Activated B cell treated with CpG ODN at 0.5 μM for 24 hours (primary cell): ENCODE data around the gene CACNA1I. TPM values are rescaled to one million over a fixed set of nuclear protein-coding genes. Genes with fewer than 3 reads are reported as not detected.

Source experiments
- ATAC-seq: fragments of 200-7000 bp; cut with Tn5 transposase; one replicate; pipeline ENCODE4 v1.10.0; 2021; ENCODE audit warnings: low read depth, mild to moderate bottlenecking, moderate library complexity
- CTCF ChIA-PET: fragments of 350-600 bp; sonication (Branson Sonifier 250); formaldehyde crosslinking; loops from one replicate; lab custom pipeline; 2021; ENCODE audit warnings: antibody characterized with exemption; lab: Charles Lee
- POLR2A ChIA-PET: fragments of 350-600 bp; sonication (Branson Sonifier 250); formaldehyde crosslinking; loops from one replicate; lab custom pipeline; 2021; ENCODE audit warnings: antibody characterized with exemption; lab: Charles Lee
- DNase-seq: peaks from one replicate; pipeline ENCODE4 v3.0.0; 2022
- H3K27ac Mint-ChIP-seq: one replicate; pipeline ENCODE4 v1.8.0; 2020; ENCODE audit warnings: mixed read lengths
- H3K27me3 Mint-ChIP-seq: one replicate; pipeline ENCODE4 v1.8.0; 2021; ENCODE audit warnings: mixed read lengths
- H3K36me3 Mint-ChIP-seq: one replicate; pipeline ENCODE4 v1.8.0; 2021; ENCODE audit warnings: low read depth, mixed read lengths
- H3K4me1 Mint-ChIP-seq: one replicate; pipeline ENCODE4 v1.8.0; 2021; ENCODE audit warnings: mixed read lengths
- H3K4me3 Mint-ChIP-seq: one replicate; pipeline ENCODE4 v1.8.0; 2020; ENCODE audit warnings: mild to moderate bottlenecking, mixed read lengths
- H3K9me3 Mint-ChIP-seq: one replicate; pipeline ENCODE4 v1.8.0; 2020; ENCODE audit warnings: mixed read lengths
- CTCF ChIP-seq: fragments of 200-600 bp; IDR thresholded peaks from one replicate; pipeline ENCODE4 v1.8.0; 2022; ENCODE audit warnings: antibody characterized with exemption, mild to moderate bottlenecking
- intact Hi-C: fragments of 100-400 bp; cut with micrococcal nuclease; formaldehyde crosslinking; loops from one replicate; pipeline ENCODE4 v1.15.1; 2024
- total RNA-seq: library from RNA; stranded (reverse); gene quantifications from 2 replicates; pipeline ENCODE4 v1.2.3, GENCODE V29; 2022

Gene CACNA1I
- total RNA-seq, 1 donor from 2014 or later = not detected

DNA sequence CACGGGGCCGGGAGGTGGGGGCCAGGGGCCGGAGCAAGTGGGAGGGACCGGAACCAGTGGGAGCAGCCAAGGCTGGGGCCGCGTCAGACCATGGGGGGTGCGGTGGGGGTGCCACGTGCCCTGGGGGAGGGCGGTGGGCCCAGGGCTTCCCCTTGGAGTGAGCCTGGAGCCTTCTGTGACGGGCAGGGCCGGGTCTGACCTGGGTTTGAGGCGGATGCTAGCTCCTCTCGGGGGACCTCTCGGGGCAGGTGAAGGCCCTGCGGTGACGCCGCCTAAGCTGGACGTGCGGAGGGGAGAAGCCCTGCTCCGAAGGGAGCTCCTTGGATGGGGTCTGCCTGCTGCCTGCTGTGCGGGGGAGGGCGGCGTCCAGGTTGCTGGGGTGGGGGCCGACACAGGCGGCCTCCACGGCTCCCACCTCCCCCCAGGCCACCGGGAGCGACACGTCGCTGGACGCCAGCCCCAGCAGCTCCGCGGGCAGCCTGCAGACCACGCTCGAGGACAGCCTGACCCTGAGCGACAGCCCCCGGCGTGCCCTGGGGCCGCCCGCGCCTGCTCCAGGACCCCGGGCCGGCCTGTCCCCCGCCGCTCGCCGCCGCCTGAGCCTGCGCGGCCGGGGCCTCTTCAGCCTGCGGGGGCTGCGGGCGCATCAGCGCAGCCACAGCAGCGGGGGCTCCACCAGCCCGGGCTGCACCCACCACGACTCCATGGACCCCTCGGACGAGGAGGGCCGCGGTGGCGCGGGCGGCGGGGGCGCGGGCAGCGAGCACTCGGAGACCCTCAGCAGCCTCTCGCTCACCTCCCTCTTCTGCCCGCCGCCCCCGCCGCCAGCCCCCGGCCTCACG, 115.0 kb downstream of the CACNA1I start:
- H3K9me3 Mint-ChIP-seq = no peaks in the 10 kb centered on the region
- intact Hi-C loops = no loop called here
- DNase-seq = no peak
- TF ChIP-seq CTCF = no peak
- no peaks in the 10 kb centered on the region for H3K36me3 Mint-ChIP-seq
- H3K4me1 Mint-ChIP-seq = peaks cover 9% of the 10 kb centered on the region
- H3K27me3 Mint-ChIP-seq = peaks cover 42% of the 10 kb centered on the region
- ChIA-PET POLR2A (interaction anchor here (0.6 kb wide), 1 partner anchor 135 kb away, joined by 3 read pairs; no protein-coding TSS in a partner anchor), CTCF (no interaction called here)
- no peak overlapping the region for H3K27ac Mint-ChIP-seq
- ATAC-seq = no peak
- no peak overlapping the region for H3K4me3 Mint-ChIP-seq

- peaks cover 15% of the 10 kb centered on the region for H3K4me1 Mint-ChIP-seq
- H3K9me3 Mint-ChIP-seq = no peaks in the 10 kb centered on the region
- no peak overlapping the region for H3K27ac Mint-ChIP-seq
- POLR2A ChIA-PET = no interaction called here
- H3K36me3 Mint-ChIP-seq = no peaks in the 10 kb centered on the region
- intact Hi-C loops = no loop called here
- ATAC-seq (no peak), DNase-seq (no peak)
- peak overlapping the region; percentile 38 for H3K4me3 Mint-ChIP-seq
- TF ChIP-seq CTCF = no peak
- CTCF ChIA-PET = no interaction called here
- H3K27me3 Mint-ChIP-seq = peaks cover 48% of the 10 kb centered on the region
Measured at GRCh38 chr22:39686178-39686620, 115.6 kb downstream of the CACNA1I start.

- no peak overlapping the region for H3K27ac Mint-ChIP-seq
- no peaks in the 10 kb centered on the region for H3K36me3 Mint-ChIP-seq
- H3K4me3 Mint-ChIP-seq = no peak overlapping the region
- CTCF ChIA-PET = interaction anchor here (1.5 kb wide), 1 partner anchor 338 kb away, joined by 3 read pairs; no protein-coding TSS in a partner anchor
- no peaks in the 10 kb centered on the region for H3K9me3 Mint-ChIP-seq
- ATAC-seq (no peak), DNase-seq (no peak)
- intact Hi-C loops = no loop called here
- POLR2A ChIA-PET = no interaction called here
- peaks cover 15% of the 10 kb centered on the region for H3K4me1 Mint-ChIP-seq
- TF ChIP-seq CTCF = no peak
- peaks cover 53% of the 10 kb centered on the region for H3K27me3 Mint-ChIP-seq
Measured at GRCh38 chr22:39686776-39687525, 116.4 kb downstream of the CACNA1I start.

- no peaks in the 10 kb centered on the region for H3K36me3 Mint-ChIP-seq
- no peak for TF ChIP-seq CTCF
- H3K27ac Mint-ChIP-seq = no peak overlapping the region
- ChIA-PET CTCF (interaction anchor here (1.5 kb wide), 1 partner anchor 337 kb away, joined by 3 read pairs; no protein-coding TSS in a partner anchor), POLR2A (no interaction called here)
- no peak for DNase-seq
- no peak for ATAC-seq
- intact Hi-C loops = no loop called here
- peaks cover 15% of the 10 kb centered on the region for H3K4me1 Mint-ChIP-seq
- H3K4me3 Mint-ChIP-seq = no peak overlapping the region
- H3K9me3 Mint-ChIP-seq = no peaks in the 10 kb centered on the region
- H3K27me3 Mint-ChIP-seq = peaks cover 54% of the 10 kb centered on the region
Measured at GRCh38 chr22:39688186-39688785, 117.7 kb downstream of the CACNA1I start.
